ENCODE results near the gene RREB1.

Gene RREB1

DNA sequence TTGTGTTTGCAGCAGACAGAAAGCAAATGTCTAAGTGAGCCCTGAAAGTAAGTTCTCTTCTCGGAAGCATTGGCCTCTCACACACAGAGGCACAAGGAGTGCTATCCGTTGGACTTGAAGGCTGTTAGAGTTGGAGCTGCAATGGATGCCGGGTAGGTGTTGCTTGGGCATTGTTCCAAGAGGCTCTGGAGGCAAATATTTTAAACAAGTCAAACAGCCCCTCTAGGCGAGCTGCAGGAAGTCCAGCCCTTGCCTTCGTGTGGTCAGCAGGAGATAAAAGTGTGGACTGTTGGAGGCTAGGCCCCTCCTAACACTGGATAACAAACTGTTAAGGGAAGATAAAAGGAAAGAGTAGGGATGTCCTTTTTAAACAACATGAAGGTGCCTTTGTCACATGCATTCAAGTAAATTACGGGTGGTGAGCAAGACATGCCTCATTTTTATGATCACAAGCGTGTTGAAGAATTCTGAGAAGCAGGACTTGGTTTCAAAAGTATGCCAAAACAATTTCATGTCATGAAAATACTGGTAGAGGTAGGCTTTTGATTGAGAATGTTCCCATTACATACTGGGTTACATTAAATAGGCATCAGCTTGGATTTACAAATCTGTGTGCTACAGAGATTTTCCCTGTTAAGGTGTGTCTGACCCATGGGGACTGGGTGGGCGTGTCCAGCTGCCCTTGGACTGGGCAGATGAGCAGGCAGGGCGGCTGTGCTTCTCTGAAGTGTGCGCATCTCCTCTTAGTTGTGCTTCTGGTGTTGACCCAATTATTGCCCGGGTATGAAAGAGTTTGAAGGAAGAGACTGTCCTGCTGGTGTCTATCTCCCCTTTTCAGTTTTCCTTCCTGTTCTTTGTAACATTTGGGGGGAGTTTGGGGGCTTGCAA lies 57.5 kb downstream of the RREB1 start:
- DNase-seq, result no peak

DNA sequence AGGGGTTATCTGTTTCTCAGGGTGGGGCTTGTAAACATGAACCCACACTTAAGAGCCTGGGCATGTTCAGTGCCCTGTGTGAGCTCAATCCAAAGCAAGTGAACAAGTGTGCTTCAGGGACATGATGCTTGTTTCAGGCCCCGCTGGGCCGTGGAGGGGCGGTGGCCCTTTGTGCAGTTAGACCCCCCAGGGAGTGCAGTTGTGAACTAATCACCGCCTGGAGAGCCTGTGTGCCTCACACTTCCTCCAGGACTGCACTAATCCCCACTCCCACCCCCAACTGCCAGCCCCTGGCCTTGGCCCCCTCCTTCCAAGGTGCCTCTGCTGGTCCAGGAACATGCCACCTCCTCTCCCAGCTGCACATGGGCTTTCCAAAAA lies 58.1 kb downstream of the RREB1 start:
- no peak for DNase-seq

DNA sequence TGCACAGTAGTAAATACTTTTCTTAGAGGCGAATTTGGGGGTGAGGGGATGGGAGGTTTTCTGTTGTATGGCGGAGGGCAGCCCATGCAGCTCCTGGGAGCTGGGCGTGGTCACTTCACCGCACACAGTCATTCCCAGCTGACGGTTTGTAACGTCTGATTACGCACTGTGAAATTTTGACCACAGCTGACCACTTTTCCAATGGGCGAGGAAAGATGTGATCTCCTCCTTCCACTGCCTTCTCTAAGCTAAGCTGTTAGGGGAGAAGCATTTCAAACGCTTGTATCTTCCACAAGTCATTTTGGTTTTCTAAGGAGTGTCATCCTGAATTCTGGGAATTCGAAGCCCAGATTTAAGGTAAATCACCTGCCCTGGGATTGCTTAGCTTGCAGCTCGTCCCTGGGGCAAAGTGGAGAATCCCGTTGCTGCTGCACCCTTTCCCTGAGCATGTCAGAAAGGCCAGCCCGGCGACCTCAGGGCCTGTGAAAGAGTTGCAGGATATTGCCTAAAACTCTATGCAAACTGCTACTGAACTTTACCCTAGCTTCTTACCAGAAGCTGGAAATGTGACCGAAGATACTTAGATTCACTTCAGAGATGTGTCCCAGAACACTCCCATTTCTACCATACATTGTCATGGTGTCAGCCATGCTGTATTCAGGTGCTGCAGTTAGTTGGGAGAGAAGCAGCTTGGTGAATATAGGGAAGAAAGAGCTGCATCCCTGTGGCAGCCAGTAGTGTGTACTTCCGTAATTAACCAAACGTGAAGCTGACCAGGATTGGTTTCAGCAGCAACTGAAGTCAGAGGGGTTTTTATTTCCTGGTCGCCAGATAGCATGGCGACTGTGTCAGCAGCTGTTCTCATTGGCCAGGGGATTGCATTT lies 58.9 kb downstream of the RREB1 start:
- DNase-seq, result no peak

DNA sequence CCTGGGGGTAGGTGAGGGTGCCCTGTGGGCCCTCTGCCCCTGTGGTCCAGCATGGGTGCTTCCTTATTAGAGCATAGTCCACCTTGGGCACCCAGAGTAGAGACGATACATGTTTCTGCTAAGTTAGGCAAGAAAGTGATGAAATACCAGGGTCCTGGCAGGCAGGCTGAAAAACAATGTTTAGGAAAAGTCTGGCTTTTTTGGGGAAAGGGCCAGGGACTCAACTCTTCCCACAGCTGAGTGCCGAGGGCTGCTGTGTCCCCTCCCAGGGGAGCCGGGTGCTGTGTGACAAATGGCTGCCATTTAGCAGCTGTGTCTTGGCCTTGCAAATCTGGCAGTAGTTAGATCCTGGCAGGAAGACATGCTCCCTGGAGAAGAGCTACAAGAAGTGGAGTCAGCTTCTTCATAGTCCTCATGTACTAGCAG lies 61.5 kb downstream of the RREB1 start:
- no peak for DNase-seq

DNA sequence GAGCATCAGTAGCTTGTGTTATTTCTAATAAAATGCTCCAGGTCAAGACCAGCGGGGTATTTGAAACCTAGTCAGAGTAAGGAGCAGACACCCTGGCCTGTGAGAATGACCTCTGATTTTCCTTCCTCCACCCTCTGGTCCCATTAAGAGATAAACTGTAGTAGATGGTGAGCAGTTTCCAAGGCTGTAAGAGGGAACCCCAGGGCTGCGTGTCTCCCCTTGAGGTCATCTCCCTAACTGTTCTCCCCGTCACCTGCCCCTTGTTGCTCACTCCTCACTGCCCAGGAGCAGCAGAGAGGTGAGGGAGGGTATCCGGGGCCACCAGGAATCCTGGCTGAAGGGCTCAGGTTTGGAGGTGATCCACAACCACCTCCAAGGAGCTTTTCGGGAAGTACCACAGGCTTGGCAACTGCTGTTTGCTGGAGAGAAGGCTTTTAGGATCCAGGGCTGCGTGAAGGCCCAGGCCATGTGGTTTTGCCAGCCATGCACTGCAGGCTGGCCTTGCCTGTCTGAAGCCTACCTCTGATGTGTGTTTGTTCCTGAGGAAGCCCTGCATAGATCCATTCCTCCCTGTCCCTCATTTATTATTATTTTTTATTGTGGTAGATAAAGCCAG lies 62.5 kb downstream of the RREB1 start:
- DNase-seq, result no peak

DNA sequence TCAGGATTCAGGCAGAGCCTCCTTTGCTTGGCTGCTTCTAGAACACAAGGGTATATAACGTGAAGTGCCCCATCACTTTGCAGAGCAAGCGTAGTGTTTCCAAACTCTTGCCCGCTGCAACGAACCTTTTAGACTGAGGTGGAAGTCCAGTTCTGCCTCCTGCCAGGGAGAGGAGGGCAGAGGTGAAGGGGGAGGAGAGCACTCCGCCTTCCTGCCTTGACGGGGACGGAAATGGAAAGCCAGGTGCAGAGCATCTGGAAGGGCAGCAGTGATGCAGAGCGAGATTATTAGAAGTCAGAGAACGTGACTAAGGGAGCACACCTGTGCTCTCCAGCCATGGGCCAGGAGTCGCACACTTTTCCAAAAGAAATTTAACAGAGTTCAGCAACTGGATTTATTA lies 63.4 kb downstream of the RREB1 start:
- no peak for DNase-seq

DNA sequence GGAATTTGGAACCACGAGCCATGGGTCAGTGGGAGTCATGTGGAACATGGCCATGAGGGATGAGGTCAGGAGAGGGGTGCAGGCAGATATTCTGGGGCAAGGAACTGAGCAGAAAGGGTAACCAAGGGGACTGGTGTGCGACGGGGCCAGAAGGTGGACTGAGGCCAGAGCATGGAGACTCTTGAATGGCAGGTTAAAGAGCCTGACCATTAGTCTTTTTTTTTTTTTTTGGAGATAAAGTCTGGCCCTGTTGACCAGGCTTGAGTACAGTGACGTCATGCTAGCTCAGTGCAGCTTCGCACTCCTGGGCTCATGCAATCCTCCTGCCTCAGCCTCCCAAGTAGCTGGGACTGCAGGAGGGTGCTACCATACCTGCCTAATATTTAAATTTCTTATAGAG lies 64.0 kb downstream of the RREB1 start:
- DNase-seq, result no peak

DNA sequence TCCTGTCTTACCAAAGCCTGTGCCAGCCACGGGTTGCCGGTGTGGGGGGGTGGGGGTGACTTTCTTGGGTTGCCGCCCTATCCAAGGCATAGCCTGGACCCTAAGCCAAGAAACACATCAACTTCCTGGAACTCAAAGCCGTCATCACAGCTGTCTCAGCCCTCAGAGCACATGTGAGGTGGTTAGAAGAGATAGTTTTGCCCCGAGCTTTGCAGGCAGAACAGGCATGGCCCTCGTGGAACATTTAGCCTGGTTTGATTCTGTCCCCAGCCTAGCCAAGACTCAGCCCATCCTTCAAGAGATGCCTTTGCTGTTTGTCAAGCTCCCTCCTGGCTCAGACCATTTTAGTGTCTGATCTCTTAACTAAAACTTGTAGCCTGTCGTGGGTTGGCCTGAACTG lies 64.9 kb downstream of the RREB1 start:
- DNase-seq, result no peak

DNA sequence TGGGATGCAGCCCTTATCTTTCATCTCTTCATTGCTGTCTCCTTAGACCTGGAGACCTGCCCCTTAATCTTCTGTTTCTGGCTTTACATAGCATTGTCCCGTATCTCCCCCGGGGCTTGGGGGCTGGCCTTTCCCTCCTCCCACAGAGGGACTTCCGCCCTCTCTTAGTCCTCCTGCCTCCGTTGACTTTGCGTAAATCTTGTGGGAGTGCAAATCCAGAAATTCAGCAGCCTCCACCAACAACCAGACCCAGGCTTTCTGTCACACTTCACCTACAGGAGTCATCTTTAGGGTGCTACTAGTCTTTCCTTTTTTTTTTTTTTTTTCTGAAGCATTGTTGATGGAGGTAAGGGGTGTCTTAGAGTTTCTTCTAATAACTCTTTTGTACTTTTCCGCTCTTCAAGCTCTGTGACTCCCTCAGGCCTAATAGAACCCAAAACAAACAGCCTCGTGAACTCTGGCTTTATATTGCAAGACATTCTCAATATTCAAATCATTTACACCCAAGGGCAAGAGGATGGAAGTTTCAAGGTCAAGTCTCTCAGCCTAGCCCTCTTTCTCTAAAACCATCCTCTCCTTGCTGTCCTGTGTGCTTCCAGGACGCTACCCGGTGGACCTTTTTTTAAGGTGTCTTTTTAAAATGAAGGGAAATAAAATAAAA lies 66.2 kb downstream of the RREB1 start:
- no peak for DNase-seq

DNA sequence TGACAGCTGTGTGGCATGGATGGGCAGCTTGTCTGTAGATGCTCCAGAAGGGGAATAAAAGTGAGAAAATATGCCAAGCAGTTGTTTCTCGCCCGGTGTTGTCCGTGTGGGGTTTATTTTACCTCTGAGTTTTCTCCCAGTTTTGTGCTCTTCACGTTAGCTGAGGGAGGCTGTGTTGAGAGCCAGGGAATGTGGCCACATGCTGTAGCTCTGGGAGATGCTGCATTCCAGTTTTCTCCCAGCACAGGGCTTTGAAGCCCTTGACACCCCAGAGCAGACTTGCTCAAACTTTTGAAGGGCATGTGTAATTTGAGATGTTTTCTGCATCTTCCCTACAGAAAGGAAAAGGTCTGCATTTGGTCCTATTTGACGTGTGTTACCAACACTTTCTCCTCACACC lies 67.7 kb downstream of the RREB1 start:
- no peak for DNase-seq

DNA sequence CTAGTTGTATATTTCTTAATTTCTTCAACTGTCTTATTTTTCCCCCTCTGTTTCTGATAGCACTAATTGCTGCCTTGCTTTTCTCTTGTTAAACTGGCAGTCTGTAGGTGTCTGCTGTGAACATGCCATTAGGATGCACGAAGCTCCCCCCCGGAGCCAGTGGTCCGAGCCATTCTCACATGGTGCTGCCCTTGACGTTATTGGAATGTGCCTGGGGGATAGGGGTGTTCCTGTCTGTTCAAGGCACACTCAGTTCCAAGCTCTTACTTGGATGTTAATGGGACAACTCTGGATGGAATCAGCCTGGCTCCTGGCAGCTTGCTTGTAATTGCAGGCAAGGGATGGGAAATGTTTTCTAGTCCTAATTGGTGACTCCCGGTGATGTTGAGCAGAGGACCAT lies 68.4 kb downstream of the RREB1 start:
- no peak for DNase-seq

DNA sequence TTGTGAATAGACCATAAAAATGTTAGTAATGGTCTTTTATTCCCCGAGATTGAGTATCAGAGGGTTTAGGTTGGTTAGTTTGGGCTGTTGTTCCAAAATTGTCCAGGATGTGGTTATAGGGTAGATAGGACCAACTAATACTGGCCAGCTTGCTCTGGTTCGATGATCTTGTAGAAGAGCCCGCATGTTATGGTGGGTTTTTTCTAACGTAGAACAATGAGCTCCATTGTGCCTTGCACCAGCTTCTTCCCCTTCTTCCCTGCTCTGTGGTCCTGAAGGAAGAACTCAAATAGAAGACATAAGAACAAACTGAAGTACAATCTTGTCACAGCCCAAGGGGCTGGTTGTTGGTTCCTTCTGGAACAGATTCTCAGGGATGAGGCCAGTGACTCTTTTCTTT lies 70.5 kb downstream of the RREB1 start:
- no peak for DNase-seq

DNA sequence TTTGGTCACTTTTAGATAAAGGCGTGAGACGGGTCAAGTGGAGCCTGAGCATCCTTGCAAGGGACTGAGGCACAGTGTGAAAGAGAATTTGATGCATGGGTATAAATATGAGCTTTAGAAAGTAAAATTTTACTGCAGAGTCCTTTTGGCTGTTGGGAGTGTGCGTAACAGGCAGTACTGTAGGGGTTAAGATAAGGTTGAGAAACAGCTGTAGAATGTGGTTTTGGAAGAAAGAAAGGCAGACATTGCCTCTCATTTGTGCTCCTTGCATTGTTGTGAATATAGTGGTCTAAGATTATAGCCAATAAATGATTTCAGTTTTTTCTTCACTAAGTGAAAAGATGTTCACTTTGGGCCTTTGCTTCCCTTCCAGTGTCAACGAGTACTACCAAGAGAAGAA lies 73.0 kb downstream of the RREB1 start:
- no peak for DNase-seq

DNA sequence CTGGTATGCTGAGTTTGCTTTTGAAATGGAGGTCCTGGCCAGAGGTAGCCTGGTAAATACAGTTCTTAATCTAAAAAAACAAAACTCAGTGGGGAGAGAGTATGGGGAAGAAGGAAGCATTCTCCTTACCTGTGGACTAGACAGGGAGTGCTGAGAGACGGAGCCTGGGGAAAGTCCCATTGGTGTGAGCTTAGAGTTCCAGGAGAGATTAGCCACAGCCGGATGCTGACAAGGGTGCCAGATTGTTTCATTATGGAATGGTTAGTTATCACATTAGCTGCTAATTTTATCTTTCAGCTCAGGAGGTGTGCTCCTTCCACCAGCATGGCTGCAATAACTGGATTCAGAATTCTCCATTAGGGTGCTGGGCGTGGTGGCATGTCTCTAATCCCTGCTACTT lies 75.9 kb downstream of the RREB1 start:
- DNase-seq, result no peak

DNA sequence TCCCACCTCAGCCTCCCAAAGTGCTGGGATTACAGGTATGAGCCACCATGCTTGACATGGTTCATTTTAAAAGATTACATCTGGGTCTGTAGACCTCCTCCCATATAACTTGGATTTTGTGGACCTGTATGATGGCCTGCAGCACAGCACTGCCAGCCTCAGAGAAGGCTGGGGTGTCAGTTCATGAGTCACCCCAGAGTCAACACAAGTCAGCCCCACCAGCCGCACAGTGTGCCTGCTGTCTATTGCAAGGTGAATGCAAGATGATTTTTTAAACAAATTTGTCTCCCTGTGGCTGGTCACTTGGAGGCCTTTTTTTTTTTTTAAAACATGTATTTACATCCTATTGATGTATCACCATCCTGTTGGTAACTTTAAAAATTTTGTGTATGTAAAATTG lies 76.7 kb downstream of the RREB1 start:
- no peak for DNase-seq

DNA sequence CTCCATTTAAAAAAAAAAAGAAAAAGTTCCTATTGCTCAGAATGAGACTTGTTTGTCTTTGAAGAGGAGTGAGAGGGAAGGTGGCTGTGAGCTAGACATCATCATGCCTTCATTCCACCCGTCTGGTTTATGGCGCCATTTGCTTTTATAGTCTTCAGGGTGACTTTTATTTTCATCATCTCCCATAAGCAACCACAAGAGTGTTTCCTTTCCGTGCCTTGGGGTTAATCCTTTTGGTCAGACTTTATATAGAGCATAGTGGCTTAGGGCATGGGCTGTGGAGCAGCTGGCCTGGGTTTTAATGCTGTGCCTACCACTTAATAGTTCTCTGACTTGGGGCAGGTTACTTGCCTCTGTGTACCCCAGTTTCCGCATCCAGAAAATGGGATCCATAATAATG lies 77.8 kb downstream of the RREB1 start:
- no peak for DNase-seq

DNA sequence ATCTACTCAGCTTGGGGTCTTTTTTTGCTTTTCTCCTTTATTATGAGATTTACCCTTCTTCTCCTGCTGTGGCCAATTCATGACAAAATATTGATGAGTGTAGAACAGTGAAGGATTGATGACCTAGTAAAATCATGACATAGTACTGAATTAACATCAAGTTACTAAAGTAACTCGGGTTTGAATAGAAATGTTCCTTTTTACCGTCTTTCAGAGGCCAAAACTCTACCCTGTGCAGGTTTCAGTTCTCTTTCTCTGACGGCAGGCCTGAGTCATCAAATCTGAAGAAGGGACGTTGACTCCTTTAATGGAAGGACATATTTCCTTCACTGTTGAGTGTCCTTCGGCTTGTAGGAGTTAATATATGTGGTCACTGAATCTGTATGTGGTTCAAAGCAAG lies 80.7 kb downstream of the RREB1 start:
- DNase-seq, result no peak

DNA sequence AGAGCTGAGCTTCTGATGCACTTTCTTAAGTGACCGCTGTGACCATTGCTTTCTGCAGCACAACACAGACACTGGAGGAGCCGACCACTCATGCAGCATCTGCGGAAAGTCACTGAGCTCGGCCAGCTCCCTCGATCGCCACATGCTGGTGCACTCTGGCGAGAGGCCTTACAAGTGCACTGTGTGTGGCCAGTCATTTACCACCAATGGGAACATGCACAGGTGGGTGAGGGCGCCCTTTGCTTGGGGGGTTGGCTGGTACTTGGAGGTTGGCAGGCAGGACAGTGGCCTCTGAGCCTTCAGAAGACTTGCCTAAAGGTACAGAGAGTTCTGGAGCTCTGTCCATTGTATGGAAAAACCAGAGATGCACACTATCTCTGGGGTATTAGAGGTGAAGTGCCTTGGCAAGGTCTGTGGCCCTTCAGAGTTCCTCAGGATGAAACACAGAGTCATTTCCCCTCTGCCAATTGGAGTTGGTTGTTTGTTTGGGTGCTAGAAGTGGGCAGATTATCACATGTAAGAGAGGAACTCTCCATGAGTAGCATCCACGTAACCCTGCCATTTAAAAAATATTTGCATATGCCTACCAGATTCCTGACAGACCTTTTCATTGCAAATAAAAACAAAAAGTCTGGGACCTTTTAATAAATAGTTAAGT lies 81.5 kb downstream of the RREB1 start:
- DNase-seq, result no peak

DNA sequence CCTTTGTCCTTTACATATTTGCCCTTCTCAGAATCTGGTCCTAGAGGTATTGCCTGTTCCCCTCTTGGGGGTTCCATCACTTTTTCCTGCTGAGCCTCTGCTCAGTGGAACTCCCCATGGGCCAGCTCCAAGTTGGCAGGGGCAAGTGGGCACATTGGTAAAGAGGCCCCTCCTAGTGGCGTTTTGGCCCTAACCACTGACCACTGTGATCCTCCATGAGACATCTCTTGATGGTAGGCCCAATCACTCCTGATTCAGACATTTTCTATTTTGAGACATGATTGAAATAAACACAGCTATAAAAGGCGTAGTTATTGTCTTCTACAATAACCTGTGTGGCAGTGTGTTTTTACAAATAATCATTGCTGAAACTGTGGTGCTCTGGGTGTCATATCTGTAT lies 83.0 kb downstream of the RREB1 start:
- DNase-seq, result no peak

DNA sequence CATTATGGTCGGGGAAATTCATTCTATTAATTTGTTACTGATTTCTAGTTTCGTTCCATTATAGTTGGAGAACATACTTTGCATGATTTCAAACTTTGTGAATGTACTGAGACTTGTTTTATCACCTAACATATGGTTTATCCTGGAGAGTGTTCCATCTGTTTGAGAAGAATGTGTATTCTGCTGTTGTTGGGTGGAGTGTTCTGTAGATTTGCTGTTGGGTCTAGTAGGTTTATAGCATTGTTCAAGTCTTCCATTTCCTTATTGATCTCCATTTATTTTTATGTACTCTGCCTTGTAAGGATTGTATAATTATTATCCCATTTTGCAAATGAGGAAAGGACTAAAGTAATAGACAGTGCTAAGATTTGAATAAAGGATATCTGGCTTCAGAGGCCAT lies 85.4 kb downstream of the RREB1 start:
- DNase-seq, result no peak

DNA sequence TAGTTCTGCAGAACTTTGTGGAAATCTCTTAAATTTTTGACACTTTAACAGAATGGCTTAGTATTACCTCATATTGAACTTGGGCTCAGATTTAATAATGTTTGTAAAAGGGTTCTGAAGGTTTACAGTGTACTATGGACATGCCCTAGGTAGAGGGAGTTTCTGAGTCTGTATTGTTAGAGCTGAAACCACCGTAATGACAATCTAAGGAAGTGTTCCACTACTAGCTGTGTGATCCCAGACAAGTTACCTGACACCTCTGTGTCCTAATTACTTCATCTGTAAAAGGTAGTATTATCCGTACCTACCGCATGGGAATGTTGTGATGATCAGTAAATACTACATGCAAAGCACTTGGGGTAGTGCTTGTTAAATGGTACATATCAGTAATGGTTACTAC lies 86.9 kb downstream of the RREB1 start:
- no peak for DNase-seq

DNA sequence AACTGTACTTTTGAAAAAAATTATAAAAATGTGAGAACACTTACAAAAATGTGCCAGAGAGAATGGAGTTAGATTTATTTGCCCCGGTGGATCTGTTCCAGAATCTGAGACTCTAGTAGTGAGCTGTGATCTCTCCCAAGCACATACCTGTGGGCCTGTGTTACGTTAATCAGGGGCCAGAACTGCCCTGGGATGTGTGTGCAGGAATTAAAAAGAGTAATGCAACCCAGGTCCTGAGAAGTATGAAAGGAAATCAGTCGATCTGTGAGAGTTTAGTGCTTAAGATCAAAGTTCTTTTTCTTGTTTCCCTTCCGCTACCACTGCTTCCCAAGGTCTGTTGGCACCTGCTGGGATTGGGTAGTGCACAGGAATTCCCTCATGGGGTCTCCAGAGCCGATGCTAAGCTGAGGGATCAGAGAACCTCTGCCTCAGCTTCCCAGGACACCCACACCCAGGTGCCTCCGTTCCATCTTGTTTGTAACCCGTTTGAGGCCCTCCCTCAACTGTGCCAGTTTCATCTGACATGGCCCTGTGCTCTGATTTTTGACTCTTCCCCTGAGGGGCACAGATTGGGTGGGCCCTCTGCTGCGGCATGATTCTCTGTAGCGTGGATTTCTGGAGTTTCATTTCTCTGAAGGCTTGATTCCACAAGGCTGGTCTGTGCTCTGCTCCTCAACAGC lies 87.7 kb downstream of the RREB1 start:
- no peak for DNase-seq
